K562 (cell line): Measurements from ENCODE around the gene TNFRSF13B.

Experiments
- CEBPB ChIP-seq: fragments of 450-650 bp; IDR thresholded peaks from 2 replicates; pipeline ENCODE4 v1.6.1; 2016; ENCODE audit warnings: missing genetic modification characterization, missing compliant biosample characterization
- IRF1 ChIP-seq: sonication (generic); formaldehyde crosslinking; IDR thresholded peaks from 2 replicates; pipeline ENCODE4 v1.8.0; 2022; ENCODE audit warnings: missing genetic modification reagents, mild to moderate bottlenecking, borderline replicate concordance

- TF ChIP-seq CEBPB (tag) (no peak), IRF1 (CRISPR knock-in tag) (no peak)
Measured at GRCh38 chr17:16910341-16910740, 61.6 kb downstream of the TNFRSF13B start.
